OCI-LY7 (cell line): ENCODE data around the gene ISCA1.

ENCODE experiments used
- EZH2phosphoT487 ChIP-seq: fragments of 200-600 bp; sonication (generic); IDR thresholded peaks from 2 replicates; pipeline ENCODE4 v1.6.1; 2018; ENCODE audit warnings: low read depth, borderline replicate concordance, mild to moderate bottlenecking, mixed run types, antibody characterized with exemption, low read length, moderate library complexity, mixed read lengths
- TF ChIP-seq, protein P1 (sequence below): fragments of 200-600 bp; sonication (generic); conservative IDR thresholded peaks from 2 replicates; pipeline ENCODE4 v1.5.1; 2014; ENCODE audit warnings: mild to moderate bottlenecking, antibody characterized with exemption, low read length, moderate library complexity, mixed read lengths

- TF ChIP-seq, protein P1, sequence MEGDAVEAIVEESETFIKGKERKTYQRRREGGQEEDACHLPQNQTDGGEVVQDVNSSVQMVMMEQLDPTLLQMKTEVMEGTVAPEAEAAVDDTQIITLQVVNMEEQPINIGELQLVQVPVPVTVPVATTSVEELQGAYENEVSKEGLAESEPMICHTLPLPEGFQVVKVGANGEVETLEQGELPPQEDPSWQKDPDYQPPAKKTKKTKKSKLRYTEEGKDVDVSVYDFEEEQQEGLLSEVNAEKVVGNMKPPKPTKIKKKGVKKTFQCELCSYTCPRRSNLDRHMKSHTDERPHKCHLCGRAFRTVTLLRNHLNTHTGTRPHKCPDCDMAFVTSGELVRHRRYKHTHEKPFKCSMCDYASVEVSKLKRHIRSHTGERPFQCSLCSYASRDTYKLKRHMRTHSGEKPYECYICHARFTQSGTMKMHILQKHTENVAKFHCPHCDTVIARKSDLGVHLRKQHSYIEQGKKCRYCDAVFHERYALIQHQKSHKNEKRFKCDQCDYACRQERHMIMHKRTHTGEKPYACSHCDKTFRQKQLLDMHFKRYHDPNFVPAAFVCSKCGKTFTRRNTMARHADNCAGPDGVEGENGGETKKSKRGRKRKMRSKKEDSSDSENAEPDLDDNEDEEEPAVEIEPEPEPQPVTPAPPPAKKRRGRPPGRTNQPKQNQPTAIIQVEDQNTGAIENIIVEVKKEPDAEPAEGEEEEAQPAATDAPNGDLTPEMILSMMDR: no peak
- TF ChIP-seq EZH2phosphoT487: no peak
These were observed 21.9 kb upstream of the ISCA1 start for GRCh38 chr9:86304236-86304730.
